Activated CD4-positive, alpha-beta T cell treated with anti-CD3 and anti-CD28 coated beads for 36 hours (primary cell): ENCODE measurements around the gene PAIP2. TPM values are rescaled to one million over a fixed set of nuclear protein-coding genes. Genes with fewer than 3 reads are reported as not detected.
A peak's percentile ranks its signal among the peaks of the same experiment; 100 is the strongest.
"Not testable (repeated sequence)": the region's sequence is repeated elsewhere in the genome, so short reads cannot be mapped to it uniquely, and the experiment has no call there.

Experiments used
- ATAC-seq: fragments of 200-7000 bp; cut with Tn5 transposase; one replicate; pipeline ENCODE4 v1.10.0; 2021; ENCODE audit warnings: mild to moderate bottlenecking, moderate library complexity
- CTCF ChIA-PET: fragments of 350-600 bp; sonication (Branson Sonifier 250); formaldehyde crosslinking; loops from one replicate; lab custom pipeline; 2021; ENCODE audit warnings: antibody characterized with exemption; lab: Charles Lee
- POLR2A ChIA-PET: fragments of 350-600 bp; sonication (Branson Sonifier 250); formaldehyde crosslinking; loops from one replicate; lab custom pipeline; 2021; ENCODE audit warnings: antibody characterized with exemption, inconsistent platforms; lab: Charles Lee
- DNase-seq: peaks from one replicate; pipeline ENCODE4 v3.0.0-alpha.2; 2020
- H3K27ac Mint-ChIP-seq: one replicate; pipeline ENCODE4 v1.8.0; 2021; ENCODE audit warnings: mixed read lengths
- H3K27me3 Mint-ChIP-seq: one replicate; pipeline ENCODE4 v1.8.0; 2021; ENCODE audit warnings: mixed read lengths
- H3K36me3 Mint-ChIP-seq: one replicate; pipeline ENCODE4 v1.8.0; 2021; ENCODE audit warnings: low read depth, mixed read lengths
- H3K4me1 Mint-ChIP-seq: one replicate; pipeline ENCODE4 v1.8.0; 2021; ENCODE audit warnings: mixed read lengths
- H3K4me3 Mint-ChIP-seq: one replicate; pipeline ENCODE4 v1.8.0; 2021; ENCODE audit warnings: mild to moderate bottlenecking, moderate library complexity, mixed read lengths
- H3K9me3 Mint-ChIP-seq: one replicate; pipeline ENCODE4 v1.8.0; 2021; ENCODE audit warnings: low read depth, mixed read lengths
- intact Hi-C, 2 experiments: fragments of 100-400 bp; cut with DNase I in 1 of 2; cut with micrococcal nuclease in 1 of 2; formaldehyde crosslinking; loops; one replicate each; pipeline versions ENCODE4 v1.14.2 to v1.15.1; 2022 to 2024; cut with DNase I, micrococcal nuclease
- total RNA-seq, 2 experiments: library from RNA; stranded (reverse); gene quantifications; one replicate each; pipeline ENCODE4 v1.2.3, GENCODE V29; 2021

The PAIP2 gene
- total RNA-seq, 2 experiments from 2014 or later = 101 to 126 TPM

DNA sequence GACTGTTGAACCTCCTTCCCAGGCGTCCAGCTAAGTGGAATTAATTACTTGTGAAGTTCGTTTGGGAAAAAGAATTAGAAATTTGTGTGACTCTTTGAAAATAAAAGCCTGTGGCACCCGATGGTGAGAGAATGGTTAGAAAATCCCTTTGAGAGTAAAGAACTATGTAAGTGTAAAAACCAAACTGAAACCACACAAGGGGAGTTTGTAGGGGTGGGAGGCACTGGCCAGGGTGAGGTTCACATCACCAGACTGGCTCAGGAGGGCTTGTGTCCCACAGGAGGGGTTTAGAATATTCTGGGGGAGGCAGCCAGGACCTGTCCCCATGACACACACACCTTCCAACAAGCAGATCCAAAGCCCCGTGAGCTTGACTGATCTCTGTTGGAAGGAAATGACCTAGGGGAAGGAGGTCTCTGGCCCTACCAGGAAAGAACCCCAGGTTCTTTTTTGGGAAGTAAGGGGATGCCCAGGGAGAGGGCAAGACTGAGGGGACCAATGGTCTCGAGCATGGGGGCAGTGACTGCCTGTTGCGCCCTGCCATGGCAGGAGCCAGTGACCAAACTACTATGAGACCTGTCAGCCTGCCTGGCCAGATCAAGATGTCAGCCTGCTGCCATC, 58.0 kb downstream of the PAIP2 start:
- peak overlapping the region; percentile 5 for H3K27ac Mint-ChIP-seq
- ChIA-PET POLR2A (no interaction called here), CTCF (interaction anchor here (0.6 to 0.7 kb wide), 3 partner anchors 8 to 107 kb away, joined by 3 read pairs; no protein-coding TSS in a partner anchor)
- H3K36me3 Mint-ChIP-seq = peaks cover 9% of the 10 kb centered on the region
- intact Hi-C loops = loop anchor here (5.0 to 10.0 kb wide), 4 partner anchors 48 to 745 kb away; partner anchors contain the start of genes MATR3 (in 1 of the 2) and SIL1 (in 1 of the 2)
- no peak for DNase-seq
- H3K4me3 Mint-ChIP-seq = no peak overlapping the region
- H3K27me3 Mint-ChIP-seq = no peaks in the 10 kb centered on the region
- no peaks in the 10 kb centered on the region for H3K9me3 Mint-ChIP-seq
- peaks cover 32% of the 10 kb centered on the region for H3K4me1 Mint-ChIP-seq
- no peak for ATAC-seq

GRCh38 chr5:139401546-139401945, 59.9 kb downstream of the PAIP2 start:
- H3K4me3 Mint-ChIP-seq = no peak overlapping the region
- H3K27me3 Mint-ChIP-seq = no peaks in the 10 kb centered on the region
- POLR2A ChIA-PET = no interaction called here
- H3K36me3 Mint-ChIP-seq = peaks cover 3% of the 10 kb centered on the region
- DNase-seq = no peak
- no peak overlapping the region for H3K27ac Mint-ChIP-seq
- no peak for ATAC-seq
- intact Hi-C loops = loop anchor here in 1 of 2 experiments (5.0 kb wide), 2 partner anchors 46 to 109 kb away; partner anchors contain the start of gene MATR3
- peaks cover 36% of the 10 kb centered on the region for H3K4me1 Mint-ChIP-seq
- CTCF ChIA-PET = interaction anchor here (0.5 to 3.7 kb wide), 4 partner anchors 10 to 1154 kb away, joined by 3 to 26 read pairs (median 9); partner anchors contain the start of gene MZB1
- H3K9me3 Mint-ChIP-seq = no peaks in the 10 kb centered on the region

DNA sequence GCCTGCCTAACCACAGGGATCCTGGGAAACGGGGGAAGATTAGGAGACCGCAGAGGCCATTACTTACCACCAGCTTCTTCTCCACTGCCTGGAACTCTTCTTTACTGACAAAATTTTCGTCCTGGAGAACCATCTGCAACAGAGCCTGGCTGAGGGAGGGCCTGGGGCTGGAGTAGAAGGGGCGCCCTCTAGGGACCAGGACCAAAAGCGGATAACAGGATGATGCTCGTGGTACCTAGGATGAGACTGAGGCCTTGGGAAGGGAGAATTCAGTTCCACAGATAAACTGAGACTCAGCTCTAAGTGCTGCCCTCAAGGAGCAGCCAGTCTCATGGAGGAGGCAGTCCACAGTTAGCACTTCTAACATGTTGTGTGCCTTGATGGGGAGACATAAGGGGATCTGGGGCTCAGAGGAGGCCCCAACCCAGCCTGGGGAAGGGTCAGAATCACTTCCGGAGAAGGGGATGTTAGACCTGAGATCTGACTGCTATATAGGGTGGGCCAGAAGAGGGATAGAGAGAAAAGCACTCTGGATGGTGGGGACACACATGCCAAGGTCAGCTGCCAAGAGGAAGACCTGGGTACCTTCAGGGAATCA, 61.0 kb downstream of the PAIP2 start:
- intact Hi-C loops = loop anchor here (1.0 to 5.0 kb wide), 5 partner anchors 45 to 204 kb away; partner anchors contain the start of genes MATR3 (in 1 of the 2), SIL1 (in 1 of the 2) and STING1 (in 1 of the 2)
- Mint-ChIP-seq H3K4me1 (peaks cover 37% of the 10 kb centered on the region), H3K9me3 (no peaks in the 10 kb centered on the region), H3K27me3 (no peaks in the 10 kb centered on the region), H3K4me3 (peak overlapping the region; percentile 79), H3K36me3 (peaks cover 2% of the 10 kb centered on the region), H3K27ac (peak overlapping the region; percentile 99)
- ChIA-PET CTCF (interaction anchor here (0.7 to 3.7 kb wide), 8 partner anchors 11 to 151 kb away, joined by 3 to 26 read pairs (median 6); partner anchors contain the start of genes MZB1 and PAIP2), POLR2A (no interaction called here)
- peak; percentile 47 for DNase-seq
- no peak for ATAC-seq

GRCh38 chr5:139403418-139403786, 61.7 kb downstream of the PAIP2 start:
- no peak for ATAC-seq
- intact Hi-C loops = loop anchor here (1.0 to 5.0 kb wide), 5 partner anchors 44 to 205 kb away; partner anchors contain the start of genes MATR3 (in 1 of the 2), SIL1 (in 1 of the 2) and STING1 (in 1 of the 2)
- CTCF ChIA-PET = interaction anchor here (0.6 to 3.7 kb wide), 10 partner anchors 11 to 363 kb away, joined by 3 to 26 read pairs (median 4); partner anchors contain the start of genes MZB1 and PAIP2
- Mint-ChIP-seq H3K4me1 (peaks cover 37% of the 10 kb centered on the region), H3K27ac (peak overlapping the region; percentile 99), H3K27me3 (no peaks in the 10 kb centered on the region), H3K36me3 (peaks cover 2% of the 10 kb centered on the region), H3K9me3 (no peaks in the 10 kb centered on the region), H3K4me3 (peak overlapping the region; percentile 79)
- POLR2A ChIA-PET = interaction anchor here (0.5 to 1.0 kb wide), 5 partner anchors 10 to 990 kb away, joined by 3 to 4 read pairs (median 3); partner anchors contain the start of gene PAIP2
- no peak for DNase-seq

DNA sequence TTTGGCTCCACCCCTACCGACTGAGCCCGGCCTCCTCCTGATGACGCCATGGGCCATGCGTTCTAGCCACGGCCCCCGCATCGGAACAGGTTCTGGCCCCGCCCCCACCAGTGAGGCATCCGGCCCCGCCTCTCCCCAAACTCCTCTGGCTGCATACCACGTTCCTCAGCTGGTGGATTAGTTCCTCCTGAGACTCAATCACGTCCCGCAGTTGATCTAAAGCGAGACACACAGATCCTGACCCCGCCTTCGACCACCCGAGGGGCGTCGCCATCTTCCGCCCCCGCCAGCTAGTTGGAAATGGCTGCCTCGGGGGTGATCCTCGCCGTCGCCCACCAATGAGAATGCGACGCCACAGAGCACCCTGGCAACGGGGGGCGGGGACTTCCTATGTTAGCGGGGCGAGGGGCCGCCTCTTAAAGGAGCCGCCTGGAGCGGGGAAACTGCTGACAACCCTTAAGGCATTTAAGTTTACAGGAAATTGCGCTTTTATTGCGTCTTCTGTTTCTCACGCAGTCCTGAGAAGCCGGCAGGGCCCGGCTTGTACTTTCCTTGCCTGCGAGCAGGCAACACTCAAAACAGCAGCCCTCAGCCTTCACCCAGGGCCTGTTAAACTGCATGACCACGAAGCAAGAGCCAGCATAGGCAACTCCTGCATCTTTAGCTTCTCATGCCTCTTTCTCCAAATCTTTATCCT, 62.3 kb downstream of the PAIP2 start, which contains the start of gene SPATA24:
Gene SPATA24, minus strand, starts transcription at position 303 of the 697 bp plus-strand sequence. Its CDS starts 29 bp downstream, at position 274.
- Mint-ChIP-seq H3K4me3 (peak within 1 kb of the TSS; percentile 79), H3K27ac (peak within 1 kb of the TSS; percentile 99), H3K9me3 (no peaks in the 10 kb centered on the region), H3K36me3 (peaks cover 2% of the 10 kb centered on the region), H3K27me3 (no peaks in the 10 kb centered on the region), H3K4me1 (peaks cover 37% of the 10 kb centered on the region)
- peak; percentile 100 for DNase-seq
- intact Hi-C loops = loop anchor here (1.0 to 5.0 kb wide), 15 partner anchors 10 to 940 kb away; partner anchors contain the start of genes UBE2D2 (in 2 of the 2), DNAJC18 (in 1 of the 2), HSPA9 (in 1 of the 2) and MATR3 (in 1 of the 2)
- CTCF ChIA-PET = interaction anchor here (0.6 to 3.7 kb wide), 10 partner anchors 11 to 362 kb away, joined by 3 to 26 read pairs (median 4); partner anchors contain the start of gene MZB1
- POLR2A ChIA-PET = interaction anchor here (0.5 to 1.0 kb wide), 7 partner anchors 10 to 991 kb away, joined by 3 to 4 read pairs (median 3); partner anchors contain the start of genes PAIP2 and UBE2D2
- ATAC-seq = peak; percentile 93

GRCh38 chr5:139404484-139404840, 62.8 kb downstream of the PAIP2 start:
- ATAC-seq = no peak
- no peaks in the 10 kb centered on the region for H3K27me3 Mint-ChIP-seq
- intact Hi-C loops = loop anchor here (1.0 to 5.0 kb wide), 12 partner anchors 10 to 940 kb away; partner anchors contain the start of genes UBE2D2 (in 2 of the 2), DNAJC18 (in 1 of the 2), HSPA9 (in 1 of the 2) and MATR3 (in 1 of the 2)
- no peaks in the 10 kb centered on the region for H3K9me3 Mint-ChIP-seq
- POLR2A ChIA-PET = interaction anchor here (0.7 to 1.0 kb wide), 3 partner anchors 12 to 157 kb away, joined by 3 read pairs; partner anchors contain the start of genes PAIP2 and UBE2D2
- peaks cover 32% of the 10 kb centered on the region for H3K4me1 Mint-ChIP-seq
- H3K27ac Mint-ChIP-seq = peak overlapping the region; percentile 99
- H3K36me3 Mint-ChIP-seq = peaks cover 2% of the 10 kb centered on the region
- H3K4me3 Mint-ChIP-seq = peak overlapping the region; percentile 79
- CTCF ChIA-PET = interaction anchor here (0.9 to 3.7 kb wide), 6 partner anchors 10 to 362 kb away, joined by 3 to 26 read pairs (median 4); partner anchors contain the start of gene MZB1
- no peak for DNase-seq

DNA sequence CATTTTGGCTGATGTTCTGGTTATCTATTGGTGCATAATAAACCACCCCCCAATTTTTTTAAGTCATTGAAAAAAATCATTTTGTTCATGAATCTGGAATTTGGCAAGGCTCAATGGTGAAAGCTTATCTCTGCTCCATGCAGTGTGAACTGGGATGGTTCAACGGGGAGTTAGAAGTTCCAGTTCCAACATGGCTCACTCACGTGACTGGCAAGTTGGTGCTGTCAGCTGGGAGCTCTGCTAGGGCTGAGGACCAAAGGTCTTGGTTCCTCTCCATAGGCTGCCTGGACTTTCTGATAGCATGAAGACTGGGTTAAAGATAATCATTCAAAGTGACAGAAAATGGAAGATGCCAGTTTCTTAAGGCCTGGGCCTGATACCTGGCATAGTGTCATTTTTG, 65.3 kb downstream of the PAIP2 start:
- ChIA-PET CTCF (interaction anchor here (0.6 to 1.6 kb wide), 5 partner anchors 8 to 227 kb away, joined by 3 to 4 read pairs (median 4); no protein-coding TSS in a partner anchor), POLR2A (no interaction called here)
- H3K9me3 Mint-ChIP-seq = no peaks in the 10 kb centered on the region
- intact Hi-C loops = no loop called here
- no peak overlapping the region for H3K4me3 Mint-ChIP-seq
- ATAC-seq (no peak), DNase-seq (no peak)
- H3K27me3 Mint-ChIP-seq = no peaks in the 10 kb centered on the region
- H3K4me1 Mint-ChIP-seq = peaks cover 28% of the 10 kb centered on the region
- peak overlapping the region; percentile 44 for H3K27ac Mint-ChIP-seq
- peaks cover 6% of the 10 kb centered on the region for H3K36me3 Mint-ChIP-seq

- intact Hi-C loops = no loop called here
- H3K36me3 Mint-ChIP-seq = peaks cover 8% of the 10 kb centered on the region
- H3K27ac Mint-ChIP-seq = peak overlapping the region; percentile 44
- no peak for ATAC-seq
- POLR2A ChIA-PET = no interaction called here
- CTCF ChIA-PET = interaction anchor here (0.7 to 1.6 kb wide), 3 partner anchors 8 to 126 kb away, joined by 3 to 4 read pairs (median 4); no protein-coding TSS in a partner anchor
- no peaks in the 10 kb centered on the region for H3K9me3 Mint-ChIP-seq
- no peaks in the 10 kb centered on the region for H3K27me3 Mint-ChIP-seq
- H3K4me1 Mint-ChIP-seq = peaks cover 28% of the 10 kb centered on the region
- H3K4me3 Mint-ChIP-seq = no peak overlapping the region
- DNase-seq = no peak
Observed at GRCh38 chr5:139407517-139407916, 65.9 kb downstream of the PAIP2 start.

DNA sequence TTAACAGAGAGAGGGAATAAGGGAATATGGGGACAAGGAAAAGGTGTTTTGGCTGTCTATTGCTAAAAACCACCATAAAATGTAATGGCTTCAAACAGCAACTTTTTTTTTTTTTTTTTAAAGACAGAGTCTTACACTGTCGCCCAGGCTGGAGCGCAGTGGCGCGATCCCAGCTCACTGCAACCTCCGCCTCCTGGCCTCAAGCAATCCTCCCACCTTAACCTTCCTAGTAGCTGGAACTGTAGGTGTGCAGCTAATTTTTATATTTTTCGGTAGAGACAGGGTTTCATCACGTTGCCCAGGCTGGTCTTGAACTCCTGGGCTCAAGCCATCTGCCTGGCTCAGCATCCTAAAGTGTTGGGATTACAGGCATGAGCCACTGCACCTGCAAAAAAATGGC, 66.5 kb downstream of the PAIP2 start:
- H3K4me1 Mint-ChIP-seq = peaks cover 28% of the 10 kb centered on the region
- ATAC-seq = no peak
- DNase-seq = no peak
- H3K9me3 Mint-ChIP-seq = no peaks in the 10 kb centered on the region
- POLR2A ChIA-PET = no interaction called here
- intact Hi-C loops = no loop called here
- peak overlapping the region; percentile 44 for H3K27ac Mint-ChIP-seq
- no peaks in the 10 kb centered on the region for H3K27me3 Mint-ChIP-seq
- no peak overlapping the region for H3K4me3 Mint-ChIP-seq
- CTCF ChIA-PET = interaction anchor here (0.6 to 1.0 kb wide), 2 partner anchors 9 to 33 kb away, joined by 3 read pairs; no protein-coding TSS in a partner anchor
- H3K36me3 Mint-ChIP-seq = peaks cover 13% of the 10 kb centered on the region

GRCh38 chr5:139409116-139409515, 67.5 kb downstream of the PAIP2 start:
- H3K27ac Mint-ChIP-seq, DNase-seq, POLR2A ChIA-PET, intact Hi-C loops, H3K4me3 Mint-ChIP-seq, ATAC-seq, H3K27me3 Mint-ChIP-seq, H3K9me3 Mint-ChIP-seq: not testable (repeated sequence)
- CTCF ChIA-PET = interaction anchor here (1.7 to 2.8 kb wide), 2 partner anchors 102 to 239 kb away, joined by 3 to 10 read pairs; partner anchors contain the start of gene CXXC5
- H3K4me1 Mint-ChIP-seq = peaks cover 32% of the 10 kb centered on the region
- H3K36me3 Mint-ChIP-seq = peaks cover 20% of the 10 kb centered on the region
